ENCODE measurements around the gene GRHL1.

DNA sequence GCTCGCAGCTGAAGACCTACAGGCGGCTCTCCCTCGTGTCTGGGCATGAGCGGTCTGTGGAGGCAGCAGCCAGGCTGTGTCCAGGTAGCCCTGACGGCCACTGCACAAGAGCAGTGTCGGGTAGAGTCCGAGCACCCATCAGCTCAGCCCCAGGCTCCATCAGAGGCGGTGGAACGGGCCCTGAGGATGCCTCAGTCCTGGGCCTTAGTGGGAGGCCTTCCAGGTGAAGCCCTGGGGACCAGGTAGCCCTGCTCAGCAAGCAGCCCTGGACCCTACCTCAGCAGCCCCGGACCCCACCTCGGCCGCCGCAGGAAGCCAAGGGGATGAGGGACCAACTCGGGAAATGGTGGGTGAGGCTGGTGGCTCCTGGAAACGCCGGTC, 70.5 kb downstream of the GRHL1 start:
- TF ChIP-seq ZNF121 (tag by site-specific recombination; IDR thresholded peaks at IDR 0.05) (no peak), BCL11A (tag by site-specific recombination; IDR thresholded peaks at IDR 0.05; ENCODE audit: low read depth) (no peak), ZNF701 (tag by site-specific recombination; IDR thresholded peaks at IDR 0.05) (no peak), SCRT2 (tag by site-specific recombination; IDR thresholded peaks at IDR 0.05) (no peak), GLI4 (tag by site-specific recombination; IDR thresholded peaks at IDR 0.05) (no peak), ZNF155 (tag by site-specific recombination; IDR thresholded peaks at IDR 0.05) (no peak)
- TF ChIP-seq, protein P1, sequence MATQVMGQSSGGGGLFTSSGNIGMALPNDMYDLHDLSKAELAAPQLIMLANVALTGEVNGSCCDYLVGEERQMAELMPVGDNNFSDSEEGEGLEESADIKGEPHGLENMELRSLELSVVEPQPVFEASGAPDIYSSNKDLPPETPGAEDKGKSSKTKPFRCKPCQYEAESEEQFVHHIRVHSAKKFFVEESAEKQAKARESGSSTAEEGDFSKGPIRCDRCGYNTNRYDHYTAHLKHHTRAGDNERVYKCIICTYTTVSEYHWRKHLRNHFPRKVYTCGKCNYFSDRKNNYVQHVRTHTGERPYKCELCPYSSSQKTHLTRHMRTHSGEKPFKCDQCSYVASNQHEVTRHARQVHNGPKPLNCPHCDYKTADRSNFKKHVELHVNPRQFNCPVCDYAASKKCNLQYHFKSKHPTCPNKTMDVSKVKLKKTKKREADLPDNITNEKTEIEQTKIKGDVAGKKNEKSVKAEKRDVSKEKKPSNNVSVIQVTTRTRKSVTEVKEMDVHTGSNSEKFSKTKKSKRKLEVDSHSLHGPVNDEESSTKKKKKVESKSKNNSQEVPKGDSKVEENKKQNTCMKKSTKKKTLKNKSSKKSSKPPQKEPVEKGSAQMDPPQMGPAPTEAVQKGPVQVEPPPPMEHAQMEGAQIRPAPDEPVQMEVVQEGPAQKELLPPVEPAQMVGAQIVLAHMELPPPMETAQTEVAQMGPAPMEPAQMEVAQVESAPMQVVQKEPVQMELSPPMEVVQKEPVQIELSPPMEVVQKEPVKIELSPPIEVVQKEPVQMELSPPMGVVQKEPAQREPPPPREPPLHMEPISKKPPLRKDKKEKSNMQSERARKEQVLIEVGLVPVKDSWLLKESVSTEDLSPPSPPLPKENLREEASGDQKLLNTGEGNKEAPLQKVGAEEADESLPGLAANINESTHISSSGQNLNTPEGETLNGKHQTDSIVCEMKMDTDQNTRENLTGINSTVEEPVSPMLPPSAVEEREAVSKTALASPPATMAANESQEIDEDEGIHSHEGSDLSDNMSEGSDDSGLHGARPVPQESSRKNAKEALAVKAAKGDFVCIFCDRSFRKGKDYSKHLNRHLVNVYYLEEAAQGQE (tag by site-specific recombination; IDR thresholded peaks at IDR 0.05): no peak
- TF ChIP-seq, protein P2, sequence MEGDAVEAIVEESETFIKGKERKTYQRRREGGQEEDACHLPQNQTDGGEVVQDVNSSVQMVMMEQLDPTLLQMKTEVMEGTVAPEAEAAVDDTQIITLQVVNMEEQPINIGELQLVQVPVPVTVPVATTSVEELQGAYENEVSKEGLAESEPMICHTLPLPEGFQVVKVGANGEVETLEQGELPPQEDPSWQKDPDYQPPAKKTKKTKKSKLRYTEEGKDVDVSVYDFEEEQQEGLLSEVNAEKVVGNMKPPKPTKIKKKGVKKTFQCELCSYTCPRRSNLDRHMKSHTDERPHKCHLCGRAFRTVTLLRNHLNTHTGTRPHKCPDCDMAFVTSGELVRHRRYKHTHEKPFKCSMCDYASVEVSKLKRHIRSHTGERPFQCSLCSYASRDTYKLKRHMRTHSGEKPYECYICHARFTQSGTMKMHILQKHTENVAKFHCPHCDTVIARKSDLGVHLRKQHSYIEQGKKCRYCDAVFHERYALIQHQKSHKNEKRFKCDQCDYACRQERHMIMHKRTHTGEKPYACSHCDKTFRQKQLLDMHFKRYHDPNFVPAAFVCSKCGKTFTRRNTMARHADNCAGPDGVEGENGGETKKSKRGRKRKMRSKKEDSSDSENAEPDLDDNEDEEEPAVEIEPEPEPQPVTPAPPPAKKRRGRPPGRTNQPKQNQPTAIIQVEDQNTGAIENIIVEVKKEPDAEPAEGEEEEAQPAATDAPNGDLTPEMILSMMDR (tag by site-specific recombination; IDR thresholded peaks at IDR 0.05): no peak
